GM19240 (cell line): ENCODE measurements around the gene TP73.

Experiments
- DNase-seq: peaks from one replicate; pipeline ENCODE4 v3.0.0; 2011; ENCODE audit warnings: low spot score; ENCODE audit not compliant: insufficient read length

The TP73 gene

GRCh38 chr1:3651026-3651929 is 1.0 kb upstream of the TP73 start:
- DNase-seq = no peak

GRCh38 chr1:3652548-3653285 is 401 bp downstream of the TP73 start:
- no peak for DNase-seq

- DNase-seq = no peak
These were observed 936 bp downstream of the TP73 start for GRCh38 chr1:3653286-3653618.

- DNase-seq = no peak
These were observed 2.4 kb downstream of the TP73 start for GRCh38 chr1:3654549-3655281.

GRCh38 chr1:3656450-3657095 is 4.3 kb downstream of the TP73 start:
- peak; percentile 52 for DNase-seq

GRCh38 chr1:3657096-3657475 is 4.8 kb downstream of the TP73 start:
- no peak for DNase-seq

- no peak for DNase-seq
These were observed 5.4 kb downstream of the TP73 start for GRCh38 chr1:3657578-3658230.

GRCh38 chr1:3658231-3658615 is 5.9 kb downstream of the TP73 start:
- DNase-seq = no peak

- DNase-seq = no peak
These were observed 6.8 kb downstream of the TP73 start for GRCh38 chr1:3659093-3659492.

- DNase-seq = no peak
These were observed 8.4 kb downstream of the TP73 start for GRCh38 chr1:3660704-3661103.

GRCh38 chr1:3661631-3662030 is 9.3 kb downstream of the TP73 start:
- no peak for DNase-seq

GRCh38 chr1:3662080-3662671 is 9.9 kb downstream of the TP73 start:
- no peak for DNase-seq

GRCh38 chr1:3663999-3664699 is 11.8 kb downstream of the TP73 start:
- no peak for DNase-seq

- DNase-seq = no peak
These were observed 12.5 kb downstream of the TP73 start for GRCh38 chr1:3664700-3665375.

- DNase-seq = no peak
These were observed 15.8 kb downstream of the TP73 start for GRCh38 chr1:3668148-3668547.

GRCh38 chr1:3668585-3669300 is 16.4 kb downstream of the TP73 start:
- DNase-seq = no peak

- DNase-seq = no peak
These were observed 17.1 kb downstream of the TP73 start for GRCh38 chr1:3669421-3669821.

- DNase-seq = no peak
These were observed 17.7 kb downstream of the TP73 start for GRCh38 chr1:3669971-3670431.

GRCh38 chr1:3670823-3671265 is 18.5 kb downstream of the TP73 start:
- DNase-seq = no peak
